GM18870 (cell line): ENCODE data around the gene CLPX.
A peak's percentile ranks its signal among the peaks of the same experiment; 100 is the strongest.
"Not testable (repeated sequence)": the region's sequence is repeated elsewhere in the genome, so short reads cannot be mapped to it uniquely, and the experiment has no call there.

ENCODE experiments used
- ATAC-seq: cut with Tn5 transposase; IDR thresholded peaks from one replicate; pipeline ENCODE4 v1.9.1; 2021; ENCODE audit warnings: moderate library complexity; ENCODE audit not compliant: unreplicated experiment

The CLPX gene

GRCh38 chr15:65174509-65174908, 10.6 kb downstream of the CLPX start:
- ATAC-seq: no peak

GRCh38 chr15:65172531-65172930, 12.6 kb downstream of the CLPX start:
- ATAC-seq: no peak

- no peak for ATAC-seq
Observed at GRCh38 chr15:65171428-65171827, 13.7 kb downstream of the CLPX start.

- no peak for ATAC-seq
Observed at GRCh38 chr15:65165875-65166274, 19.3 kb downstream of the CLPX start.

- no peak for ATAC-seq
Observed at GRCh38 chr15:65164139-65164538, 21.0 kb downstream of the CLPX start.

- ATAC-seq: no peak
Observed at GRCh38 chr15:65163041-65163440, 22.1 kb downstream of the CLPX start.

- no peak for ATAC-seq
Observed at GRCh38 chr15:65156692-65157091, 28.4 kb downstream of the CLPX start.

GRCh38 chr15:65154720-65155119, 30.4 kb downstream of the CLPX start:
- ATAC-seq: no peak

- no peak for ATAC-seq
Observed at GRCh38 chr15:65147902-65148301, 37.2 kb downstream of the CLPX start.

- no peak for ATAC-seq
Observed at GRCh38 chr15:65146438-65146837, 38.7 kb downstream of the CLPX start.

- ATAC-seq: not testable (repeated sequence)
Observed at GRCh38 chr15:65138631-65139030, 46.5 kb downstream of the CLPX start.

GRCh38 chr15:65137893-65138292, 47.2 kb downstream of the CLPX start:
- not testable (repeated sequence) for ATAC-seq

- ATAC-seq: not testable (repeated sequence)
Observed at GRCh38 chr15:65137089-65137488, 48.1 kb downstream of the CLPX start.

GRCh38 chr15:65134538-65134937, 50.6 kb downstream of the CLPX start:
- no peak for ATAC-seq

GRCh38 chr15:65133548-65134200, 51.5 kb downstream of the CLPX start, which contains the start of gene PDCD7:
Gene PDCD7, minus strand, starts transcription at chr15:65133808. Its CDS starts 27 bp downstream, at chr15:65133781.
- ATAC-seq: peak; percentile 70

GRCh38 chr15:65132878-65133547, 52.1 kb downstream of the CLPX start:
- ATAC-seq: no peak

GRCh38 chr15:65130941-65131340, 54.2 kb downstream of the CLPX start:
- no peak for ATAC-seq

- no peak for ATAC-seq
Observed at GRCh38 chr15:65115542-65115941, 69.6 kb downstream of the CLPX start.

- ATAC-seq: no peak
Observed at GRCh38 chr15:65115086-65115485, 70.1 kb downstream of the CLPX start, which contains the start of gene UBAP1L. Gene UBAP1L, minus strand, starts transcription at chr15:65115200. Its CDS starts 8,985 bp downstream, at chr15:65106215.

GRCh38 chr15:65110676-65111292, 74.4 kb downstream of the CLPX start:
- no peak for ATAC-seq

GRCh38 chr15:65106011-65106590, 79.0 kb downstream of the CLPX start:
- ATAC-seq: no peak

- ATAC-seq: no peak
Observed at GRCh38 chr15:65105038-65105437, 80.1 kb downstream of the CLPX start.
